Gastroesophageal sphincter (tissue), 3 donors: ENCODE data around the gene LDAH.

Experiments
- POLR2A ChIP-seq, 2 donors: fragments of 450-650 bp; IDR thresholded peaks; one replicate each; pipeline ENCODE4 v1.6.1; 2017; ENCODE audit warnings: antibody characterized with exemption in 2 of 2, mild to moderate bottlenecking in 2 of 2, moderate library complexity in 1 of 2
- POLR2AphosphoS5 ChIP-seq: sonication (generic); formaldehyde crosslinking; IDR thresholded peaks from one replicate; pipeline ENCODE4 v1.6.1; 2017; ENCODE audit warnings: antibody characterized with exemption
- TF ChIP-seq, protein P1 (sequence below), 4 experiments: fragments of 200-600 bp in 2 of 4; fragments of 450-650 bp in 2 of 4; sonication (generic) in 1 of 4; IDR thresholded peaks; one replicate each; pipeline ENCODE4 v1.5.1; 2017 to 2019; ENCODE audit warnings: antibody characterized with exemption in 4 of 4, mild to moderate bottlenecking in 2 of 4, moderate library complexity in 2 of 4

GRCh38 chr2:20737505-20737904 is 85.4 kb downstream of the LDAH start:
- TF ChIP-seq, protein P1, sequence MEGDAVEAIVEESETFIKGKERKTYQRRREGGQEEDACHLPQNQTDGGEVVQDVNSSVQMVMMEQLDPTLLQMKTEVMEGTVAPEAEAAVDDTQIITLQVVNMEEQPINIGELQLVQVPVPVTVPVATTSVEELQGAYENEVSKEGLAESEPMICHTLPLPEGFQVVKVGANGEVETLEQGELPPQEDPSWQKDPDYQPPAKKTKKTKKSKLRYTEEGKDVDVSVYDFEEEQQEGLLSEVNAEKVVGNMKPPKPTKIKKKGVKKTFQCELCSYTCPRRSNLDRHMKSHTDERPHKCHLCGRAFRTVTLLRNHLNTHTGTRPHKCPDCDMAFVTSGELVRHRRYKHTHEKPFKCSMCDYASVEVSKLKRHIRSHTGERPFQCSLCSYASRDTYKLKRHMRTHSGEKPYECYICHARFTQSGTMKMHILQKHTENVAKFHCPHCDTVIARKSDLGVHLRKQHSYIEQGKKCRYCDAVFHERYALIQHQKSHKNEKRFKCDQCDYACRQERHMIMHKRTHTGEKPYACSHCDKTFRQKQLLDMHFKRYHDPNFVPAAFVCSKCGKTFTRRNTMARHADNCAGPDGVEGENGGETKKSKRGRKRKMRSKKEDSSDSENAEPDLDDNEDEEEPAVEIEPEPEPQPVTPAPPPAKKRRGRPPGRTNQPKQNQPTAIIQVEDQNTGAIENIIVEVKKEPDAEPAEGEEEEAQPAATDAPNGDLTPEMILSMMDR (IDR thresholded peaks at IDR 0.05), result no peak
- TF ChIP-seq POLR2A (IDR thresholded peaks at IDR 0.05), result no peak
- no peak for TF ChIP-seq POLR2AphosphoS5
